Small intestine (tissue), 7 donors: ENCODE results near the gene CENPM. TPM values are rescaled to one million over a fixed set of nuclear protein-coding genes. Genes with fewer than 3 reads are reported as not detected.

Source experiments
- DNase-seq, 2 donors: peaks; one replicate each; pipeline versions ENCODE4 v3.0.0 to v3.0.0-alpha.2; 2013
- FAIRE-seq: peaks from 2 replicates; lab custom pipeline; 2012; peaks lifted over from hg19 to GRCh38; lab: Jason Lieb, UNC
- H3K27ac ChIP-seq, 3 donors: one replicate each; pipeline ENCODE4 v1.5.1; 2013; ENCODE audit warnings: low read length in 2 of 3, mild to moderate bottlenecking in 2 of 3, control low read depth in 1 of 3, inconsistent platforms in 1 of 3, low read depth in 1 of 3, moderate library complexity in 1 of 3
- H3K27me3 ChIP-seq, 3 donors: one replicate each; pipeline ENCODE4 v1.6.1; 2013; ENCODE audit warnings: low read length in 3 of 3, inconsistent platforms in 1 of 3; ENCODE audit not compliant: control insufficient read depth in 3 of 3, insufficient read depth in 3 of 3
- H3K36me3 ChIP-seq, 3 donors: one replicate each; pipeline ENCODE4 v1.6.1; 2013; ENCODE audit warnings: low read length in 3 of 3, inconsistent platforms in 1 of 3, low read depth in 1 of 3, mild to moderate bottlenecking in 1 of 3, moderate library complexity in 1 of 3; ENCODE audit not compliant: control insufficient read depth in 3 of 3, insufficient read depth in 2 of 3
- H3K4me1 ChIP-seq, 3 donors: one replicate each; pipeline ENCODE4 v1.6.1; 2013; ENCODE audit warnings: low read length in 2 of 3, inconsistent platforms in 1 of 3, low read depth in 1 of 3, mild to moderate bottlenecking in 1 of 3, moderate library complexity in 1 of 3; ENCODE audit not compliant: control insufficient read depth in 3 of 3, insufficient read depth in 2 of 3
- H3K4me3 ChIP-seq, 3 donors: one replicate each; pipeline ENCODE4 v1.5.1; 2013; ENCODE audit warnings: low read length in 3 of 3, control low read depth in 1 of 3, inconsistent platforms in 1 of 3, low read depth in 1 of 3, mild to moderate bottlenecking in 1 of 3, moderate library complexity in 1 of 3
- H3K9me3 ChIP-seq, 2 donors: one replicate each; pipeline ENCODE4 v1.6.1; 2013; ENCODE audit warnings: low read depth in 1 of 2, low read length in 1 of 2; ENCODE audit not compliant: control insufficient read depth in 2 of 2, insufficient read depth in 1 of 2
- WGBS, 3 donors: extraction: QIAGEN DNeasy Blood & Tissue Kit; methylation state at CpG; one replicate each; pipeline ENCODE4 v1.1.7; 2013; 5-methylcytosine and 5-hydroxymethylcytosine counted together
- polyA plus RNA-seq, 4 donors: library from polyadenylated mRNA; stranded (reverse) in 3 of 4; unstranded in 1 of 4; fragments of 200-250 nt in 3 of 4; fragments of 120-200 nt in 1 of 4; gene quantifications; one replicate each; pipeline versions ENCODE4 v1.2.1 to v1.2.3, GENCODE V29; 2013
- donor health status: healthy with polysubstance abuse.
- donor health status: control.
- donor health status: control.
- donor health status: Bipolar disorder and iron deficiency.
- donor health status: healthy.

The CENPM gene
- polyA plus RNA-seq, 4 donors, result 2.2 to 42.0 (median 8.0) TPM

GRCh38 chr22:41982865-41983264, 35.9 kb upstream of the CENPM start:
- Histone ChIP-seq H3K4me3 (no peak overlapping the region), H3K4me1 (no peaks in the 10 kb centered on the region), H3K27me3 (peaks cover 0 to 20% (median 2%) of the 10 kb centered on the region in 3 donors), H3K36me3 (no peaks in the 10 kb centered on the region), H3K27ac (no peak overlapping the region), H3K9me3 (no peaks in the 10 kb centered on the region)
- DNase-seq (peak in 1 of 2 donors; percentile 25), FAIRE-seq (no peak)
- 43 to 62% (median 58%) methylated on average over 5 of the region's 5 CpGs for WGBS, 3 donors

GRCh38 chr22:41979423-41980250, 32.7 kb upstream of the CENPM start:
- Histone ChIP-seq H3K27ac (no peak overlapping the region), H3K4me1 (peaks cover 0 to 4% (median 1%) of the 10 kb centered on the region in 3 donors), H3K27me3 (peaks cover 0 to 47% (median 20%) of the 10 kb centered on the region in 3 donors), H3K4me3 (no peak overlapping the region), H3K36me3 (no peaks in the 10 kb centered on the region), H3K9me3 (no peaks in the 10 kb centered on the region)
- FAIRE-seq (no peak), DNase-seq (no peak)
- 74 to 83% (median 77%) methylated on average over 8 to 9 of the region's 9 CpGs for WGBS, 3 donors

GRCh38 chr22:41978732-41979131, 31.8 kb upstream of the CENPM start:
- 98 to 100% (median 100%) methylated on average over 1 of the region's 1 CpG for WGBS, 3 donors
- Histone ChIP-seq H3K4me3 (no peak overlapping the region), H3K9me3 (no peaks in the 10 kb centered on the region), H3K27ac (no peak overlapping the region), H3K27me3 (peaks cover 0 to 51% (median 20%) of the 10 kb centered on the region in 3 donors), H3K36me3 (no peaks in the 10 kb centered on the region), H3K4me1 (peaks cover 0 to 4% (median 1%) of the 10 kb centered on the region in 3 donors)
- DNase-seq (no peak), FAIRE-seq (no peak)

DNA sequence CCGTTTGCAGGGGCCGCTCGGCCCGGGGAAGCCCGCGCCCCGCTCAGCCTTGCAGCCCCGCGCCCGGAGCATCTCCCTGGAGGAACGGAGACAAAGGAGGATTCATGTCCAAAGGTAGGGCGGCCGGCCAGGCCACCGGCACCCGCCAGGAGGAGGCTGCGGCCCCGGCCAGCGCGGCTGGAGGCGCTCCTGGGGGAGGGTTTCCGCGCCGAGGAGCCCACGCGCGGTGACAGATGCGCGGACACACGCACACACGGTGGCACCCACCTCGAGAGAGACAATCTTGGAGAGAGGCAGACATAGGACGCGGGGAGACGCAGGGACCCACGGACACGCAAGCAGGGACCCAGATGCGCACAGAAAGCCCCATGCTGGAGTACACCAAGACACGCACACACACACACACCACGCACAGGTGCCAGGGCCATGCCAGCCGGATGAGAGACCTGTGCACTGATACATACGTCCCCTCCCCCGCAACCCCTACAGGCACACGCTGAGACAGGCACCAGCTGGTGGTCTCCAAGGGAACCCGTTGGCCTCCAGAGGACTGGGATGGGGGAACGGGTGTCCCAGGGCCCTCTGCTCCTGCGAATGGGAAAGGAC, 30.1 kb upstream of the CENPM start:
- no peaks in the 10 kb centered on the region for H3K9me3 ChIP-seq
- FAIRE-seq (no peak), DNase-seq (peak in 1 of 2 donors; percentile 26)
- WGBS, 3 donors, result 3 to 7% (median 6%) methylated on average over 37 to 46 of the region's 46 CpGs
- peak overlapping the region in 2 of 3 donors; percentile 18 to 50 for H3K4me3 ChIP-seq
- H3K4me1 ChIP-seq, result peaks cover 0 to 4% (median 1%) of the 10 kb centered on the region in 3 donors
- peaks cover 0 to 55% (median 25%) of the 10 kb centered on the region in 3 donors for H3K27me3 ChIP-seq
- no peak overlapping the region for H3K27ac ChIP-seq
- H3K36me3 ChIP-seq, result no peaks in the 10 kb centered on the region

- Histone ChIP-seq H3K27me3 (peaks cover 0 to 54% (median 25%) of the 10 kb centered on the region in 3 donors), H3K4me1 (peaks cover 0 to 4% (median 1%) of the 10 kb centered on the region in 3 donors), H3K4me3 (peak overlapping the region in 1 of 3 donors; percentile 50), H3K27ac (no peak overlapping the region), H3K9me3 (no peaks in the 10 kb centered on the region), H3K36me3 (no peaks in the 10 kb centered on the region)
- 2 to 6% (median 5%) methylated on average over 19 to 72 of the region's 72 CpGs for WGBS, 3 donors
- peak; percentile 38 to 66 for DNase-seq
- FAIRE-seq, result no peak
Measured at GRCh38 chr22:41976070-41976901, 29.3 kb upstream of the CENPM start.

DNA sequence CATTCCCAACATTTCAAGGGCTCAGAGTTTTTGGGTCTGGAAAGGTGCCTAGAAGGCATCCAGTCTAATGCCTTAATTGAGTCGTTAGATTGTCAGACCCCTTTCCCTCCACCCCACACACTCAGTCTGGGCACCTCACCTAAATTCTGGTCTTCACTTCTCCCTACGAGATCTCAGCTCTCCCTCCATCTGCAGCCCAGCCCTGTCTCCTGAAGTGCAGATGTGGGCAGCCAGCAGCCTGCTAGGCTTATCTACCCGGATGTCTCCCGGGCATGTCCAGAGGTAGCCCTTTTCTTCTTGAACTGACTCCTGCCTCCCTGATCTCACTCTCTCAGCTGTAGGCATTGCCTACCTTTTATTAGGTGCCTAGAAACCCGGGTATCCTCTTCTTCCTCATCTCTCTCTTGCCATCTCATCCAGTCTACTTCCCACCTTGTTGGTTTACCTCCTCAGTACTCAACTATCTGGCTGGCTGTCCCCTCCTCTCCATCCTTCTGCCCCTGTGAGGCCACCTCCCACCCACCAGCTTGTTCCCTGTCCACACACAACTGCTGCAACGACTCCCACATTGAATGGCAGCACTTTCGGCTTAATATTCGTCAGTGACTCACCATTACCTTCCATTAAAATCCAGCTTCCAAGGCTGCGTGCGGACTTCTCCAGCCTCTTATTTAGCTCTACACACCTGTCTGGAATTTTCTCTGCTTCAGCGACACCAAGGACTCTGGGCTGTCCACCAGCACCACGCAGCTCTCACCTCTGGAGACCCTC, 28.5 kb upstream of the CENPM start:
- no peak for DNase-seq
- H3K27ac ChIP-seq, result no peak overlapping the region
- H3K4me3 ChIP-seq, result no peak overlapping the region
- no peak for FAIRE-seq
- peaks cover 0 to 54% (median 25%) of the 10 kb centered on the region in 3 donors for H3K27me3 ChIP-seq
- H3K36me3 ChIP-seq, result no peaks in the 10 kb centered on the region
- WGBS, 3 donors, result 36 to 64% (median 43%) methylated on average over 12 of the region's 12 CpGs
- no peaks in the 10 kb centered on the region for H3K9me3 ChIP-seq
- H3K4me1 ChIP-seq, result peaks cover 0 to 4% (median 1%) of the 10 kb centered on the region in 3 donors

DNA sequence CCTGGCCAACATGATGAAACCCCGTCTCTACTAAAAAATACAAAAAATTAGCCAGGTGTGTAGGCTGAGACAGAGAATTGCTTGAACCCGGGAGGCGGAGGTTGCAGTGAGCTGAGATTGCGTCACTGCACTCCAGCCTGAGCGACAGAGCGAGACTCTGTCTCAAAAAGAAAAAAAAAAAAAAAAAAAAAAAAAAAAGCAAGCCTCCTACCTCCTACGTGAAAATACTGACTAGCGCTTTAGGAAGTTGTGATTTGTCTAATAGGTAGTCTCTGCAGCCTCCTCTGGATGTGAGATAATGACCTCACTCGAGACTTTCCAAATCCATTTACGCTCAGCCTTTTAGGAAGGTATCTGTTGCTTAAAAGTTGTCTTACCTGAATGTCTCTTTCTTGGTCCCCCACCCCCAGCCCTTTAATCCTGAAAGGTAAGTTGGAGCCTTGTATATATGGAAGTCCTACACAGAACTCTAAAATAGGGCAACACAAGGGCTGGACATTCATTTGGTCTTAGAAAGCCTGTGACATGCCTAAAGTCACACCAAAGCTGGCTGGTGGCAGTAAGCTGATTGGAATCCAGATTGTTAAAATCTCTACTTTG, 27.8 kb upstream of the CENPM start:
- DNase-seq (no peak), FAIRE-seq (no peak)
- 51 to 67% (median 60%) methylated on average over 10 of the region's 10 CpGs for WGBS, 3 donors
- Histone ChIP-seq H3K36me3 (no peaks in the 10 kb centered on the region), H3K27ac (no peak overlapping the region), H3K4me1 (peaks cover 0 to 4% (median 1%) of the 10 kb centered on the region in 3 donors), H3K27me3 (peaks cover 0 to 53% (median 25%) of the 10 kb centered on the region in 3 donors), H3K4me3 (no peak overlapping the region), H3K9me3 (no peaks in the 10 kb centered on the region)
